GM19193 (cell line): ENCODE data around the gene APOL5.

Experiments used
- POLR2A ChIP-seq: IDR thresholded peaks from 4 replicates; pipeline ENCODE4 v1.6.1; 2011; ENCODE audit not compliant: insufficient read depth, insufficient read length; ENCODE audit errors: extremely low read depth

Gene APOL5

GRCh38 chr22:35752006-35752862, 34.6 kb downstream of the APOL5 start:
- no peak for TF ChIP-seq POLR2A

- TF ChIP-seq POLR2A: no peak
Observed at GRCh38 chr22:35752863-35753189, 35.2 kb downstream of the APOL5 start.

- TF ChIP-seq POLR2A: no peak
Observed at GRCh38 chr22:35754761-35755160, 37.1 kb downstream of the APOL5 start.

- TF ChIP-seq POLR2A: no peak
Observed at GRCh38 chr22:35756722-35757121, 39.0 kb downstream of the APOL5 start.

GRCh38 chr22:35758394-35758793, 40.7 kb downstream of the APOL5 start:
- no peak for TF ChIP-seq POLR2A

GRCh38 chr22:35761037-35761436, 43.4 kb downstream of the APOL5 start:
- TF ChIP-seq POLR2A: no peak

- TF ChIP-seq POLR2A: no peak
Observed at GRCh38 chr22:35766654-35767580, 49.2 kb downstream of the APOL5 start.

GRCh38 chr22:35769974-35770373, 52.3 kb downstream of the APOL5 start:
- TF ChIP-seq POLR2A: no peak

GRCh38 chr22:35775339-35775738, 57.7 kb downstream of the APOL5 start:
- TF ChIP-seq POLR2A: no peak

GRCh38 chr22:35777335-35777975, 59.8 kb downstream of the APOL5 start:
- TF ChIP-seq POLR2A: no peak
